SK-N-SH (cell line): ENCODE results near the gene ATR. TPM values are rescaled to one million over a fixed set of nuclear protein-coding genes. Genes with fewer than 3 reads are reported as not detected.
"Not testable (repeated sequence)": the region's sequence is repeated elsewhere in the genome, so short reads cannot be mapped to it uniquely, and the experiment has no call there.

Experiments
- CTCF ChIA-PET: fragments of 300-600, 350-600 bp; formaldehyde crosslinking; extraction: SDS; loops from one replicate; lab custom pipeline; 2021; lab: Yijun Ruan, JAX
- POLR2A ChIA-PET: fragments of 350-600 bp; sonication (Branson Sonifier 250); formaldehyde crosslinking; extraction: SDS; loops from one replicate; lab custom pipeline; 2020; ENCODE audit warnings: antibody characterized with exemption, inconsistent platforms; lab: Yijun Ruan, JAX
- DNase-seq: peaks from one replicate; pipeline ENCODE4 v3.0.0; 2012
- H2AFZ ChIP-seq: fragments of 200-600 bp; sonication (generic); 2 replicates; pipeline ENCODE4 v1.8.1; 2016; ENCODE audit warnings: antibody characterized with exemption, mild to moderate bottlenecking, low read depth
- H3F3A ChIP-seq: fragments of 200-600 bp; sonication (generic); replicated peaks from 2 replicates; pipeline ENCODE3; 2016; ENCODE audit warnings: antibody characterized with exemption, mild to moderate bottlenecking; ENCODE audit not compliant: insufficient read depth
- H3K27ac ChIP-seq, 2 experiments: fragments of 200-500 bp in 1 of 2; fragments of 200-600 bp in 1 of 2; sonication (Bioruptor generic) in 1 of 2; sonication (generic), shearing (Covaris generic) in 1 of 2; 2 replicates each; pipeline versions ENCODE4 v1.5.1 to v1.6.1; 2014 to 2016; ENCODE audit warnings: low read depth in 2 of 2, inconsistent platforms in 1 of 2, low read length in 1 of 2, mild to moderate bottlenecking in 1 of 2, mixed read lengths in 1 of 2
- H3K27me3 ChIP-seq: fragments of 200-600 bp; sonication (generic), shearing (Covaris generic); 2 replicates; pipeline ENCODE4 v1.6.1; 2016; ENCODE audit warnings: mixed run types; ENCODE audit not compliant: insufficient read depth
- H3K36me3 ChIP-seq, 2 experiments: fragments of 200-500 bp in 1 of 2; fragments of 200-600 bp in 1 of 2; sonication (Bioruptor generic) in 1 of 2; sonication (generic) in 1 of 2; replicated peaks in 1 of 2; 2 replicates each; pipeline versions ENCODE3 to v1.5.1; 2014 to 2016; ENCODE audit warnings: low read length in 1 of 2, mild to moderate bottlenecking in 1 of 2; ENCODE audit not compliant: insufficient read depth in 2 of 2, control insufficient read depth in 1 of 2
- H3K4me1 ChIP-seq, 2 experiments: fragments of 200-500 bp in 1 of 2; fragments of 200-600 bp in 1 of 2; sonication (Bioruptor generic) in 1 of 2; sonication (generic), shearing (Covaris generic) in 1 of 2; 2 replicates each; pipeline versions ENCODE4 v1.5.1 to v1.6.1; 2014 to 2016; ENCODE audit warnings: low read depth in 1 of 2, low read length in 1 of 2, mixed run types in 1 of 2; ENCODE audit not compliant: insufficient read depth in 2 of 2, control insufficient read depth in 1 of 2
- H3K4me2 ChIP-seq: fragments of 200-600 bp; sonication (generic), shearing (Covaris generic); 2 replicates; pipeline ENCODE4 v1.6.1; 2017; ENCODE audit warnings: mixed run types
- H3K4me3 ChIP-seq, 2 experiments: fragments of 200-500 bp in 1 of 2; fragments of 200-600 bp in 1 of 2; sonication (Bioruptor generic) in 1 of 2; sonication (generic), shearing (Covaris generic) in 1 of 2; 2 replicates each; pipeline versions ENCODE4 v1.5.1 to v1.8.1; 2014 to 2016; ENCODE audit warnings: low read depth in 2 of 2, inconsistent platforms in 1 of 2, low read length in 1 of 2, mild to moderate bottlenecking in 1 of 2, mixed read lengths in 1 of 2, moderate library complexity in 1 of 2
- H3K79me2 ChIP-seq: fragments of 200-600 bp; sonication (generic); 2 replicates; pipeline ENCODE4 v1.8.1; 2017; ENCODE audit warnings: mild to moderate bottlenecking; ENCODE audit not compliant: insufficient read depth
- H3K9ac ChIP-seq: fragments of 200-600 bp; sonication (generic); 2 replicates; pipeline ENCODE4 v1.6.1; 2017; ENCODE audit warnings: mixed run types
- H3K9me2 ChIP-seq: fragments of 200-600 bp; sonication (generic); 2 replicates; pipeline ENCODE4 v1.6.1; 2017; ENCODE audit warnings: mixed run types
- H3K9me3 ChIP-seq: fragments of 200-600 bp; sonication (generic); 2 replicates; pipeline ENCODE4 v1.6.1; 2017; ENCODE audit warnings: mixed run types, mild to moderate bottlenecking, moderate library complexity
- H4K20me1 ChIP-seq: fragments of 200-600 bp; sonication (generic); 2 replicates; pipeline ENCODE4 v1.6.1; 2017; ENCODE audit warnings: mild to moderate bottlenecking, mixed run types; ENCODE audit not compliant: insufficient read depth
- CHD2 ChIP-seq: fragments of 150-350 bp; IDR thresholded peaks from 2 replicates; pipeline ENCODE4 v1.6.1; 2018; ENCODE audit warnings: low read length; ENCODE audit not compliant: partially characterized antibody
- ELF1 ChIP-seq: IDR thresholded peaks from 2 replicates; pipeline ENCODE4 v1.4.0; 2012
- FOSL2 ChIP-seq: IDR thresholded peaks from 2 replicates; pipeline ENCODE4 v1.4.0; 2012; ENCODE audit warnings: low read depth, mild to moderate bottlenecking, moderate library complexity, borderline replicate concordance
- GABPA ChIP-seq: IDR thresholded peaks from 2 replicates; pipeline ENCODE4 v1.4.0; 2012; ENCODE audit warnings: low read depth, mild to moderate bottlenecking
- GATA2 ChIP-seq: sonication (generic); formaldehyde crosslinking; IDR thresholded peaks from 2 replicates; pipeline ENCODE4 v1.5.0; 2020; ENCODE audit warnings: mild to moderate bottlenecking, missing genetic modification reagents
- JUND ChIP-seq: IDR thresholded peaks from 2 replicates; pipeline ENCODE4 v1.4.0; 2012
- RCOR1 ChIP-seq: fragments of 150-350 bp; IDR thresholded peaks from 2 replicates; pipeline ENCODE4 v1.6.1; 2017; ENCODE audit warnings: antibody characterized with exemption, low read length
- RXRA ChIP-seq: IDR thresholded peaks from 2 replicates; pipeline ENCODE4 v1.4.0; 2012; ENCODE audit warnings: low read depth, mild to moderate bottlenecking, borderline replicate concordance
- WGBS: methylation state at CpG from one replicate; pipeline ENCODE4 v1.1.6; 2017; ENCODE audit warnings: low lambda C conversion rate; 5-methylcytosine and 5-hydroxymethylcytosine counted together
- polyA plus RNA-seq, 3 experiments: library from polyadenylated mRNA; depleted of rRNA; stranded (reverse); fragments of >200 nt; gene quantifications; 2 replicates each; pipeline ENCODE4 v1.2.3, GENCODE V29; 2012
- TF ChIP-seq, protein P1 (sequence below): IDR thresholded peaks from 2 replicates; pipeline ENCODE4 v1.4.0; 2012; ENCODE audit warnings: low read depth
- TF ChIP-seq, protein P2 (sequence below): IDR thresholded peaks from 2 replicates; pipeline ENCODE4 v1.4.0; 2012; ENCODE audit warnings: low read depth, borderline replicate concordance

ATR gene
- polyA plus RNA-seq, 1 of the 3 experiments (the other 2 are of a cell fraction): 7.3 TPM

DNA sequence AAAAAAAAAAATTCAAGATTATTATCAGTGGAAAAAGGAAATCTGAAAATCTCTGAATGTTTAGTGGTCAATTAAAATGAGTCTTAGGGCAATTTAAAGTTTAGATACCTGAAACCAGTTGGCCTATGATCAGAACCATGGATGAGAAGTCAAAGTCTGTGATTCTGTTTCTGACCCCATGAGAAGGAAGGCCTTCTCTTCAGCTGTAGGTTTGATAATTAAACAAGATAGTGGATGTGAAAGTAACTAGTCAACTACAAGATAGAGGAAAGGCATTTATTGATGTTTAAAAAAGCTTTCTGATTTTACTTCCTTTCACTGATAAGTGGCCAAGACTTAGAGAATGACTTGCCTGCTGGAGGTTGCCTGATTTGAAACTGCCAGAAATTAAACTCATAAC lies 26.4 kb upstream of the ATR start:
- Histone ChIP-seq H3K4me3 (no peak overlapping the region), H3K27me3 (no peaks in the 10 kb centered on the region), H3K36me3 (no peaks in the 10 kb centered on the region), H2AFZ (no peak overlapping the region), H3K9ac (no peak overlapping the region), H4K20me1 (no peaks in the 10 kb centered on the region), H3K79me2 (no peaks in the 10 kb centered on the region), H3K4me1 (no peaks in the 10 kb centered on the region), H3K9me2 (no peaks in the 10 kb centered on the region), H3K9me3 (no peaks in the 10 kb centered on the region), H3F3A (no peaks in the 10 kb centered on the region), H3K27ac (no peak overlapping the region), H3K4me2 (no peak overlapping the region)
- CTCF ChIA-PET: interaction anchor here (1.0 kb wide), 1 partner anchor 9 kb away, joined by 3 read pairs; no protein-coding TSS in a partner anchor
- POLR2A ChIA-PET: no interaction called here
- DNase-seq: no peak
- TF ChIP-seq RCOR1 (no peak), GABPA (no peak), GATA2 (CRISPR knock-in tag) (no peak), ELF1 (no peak), RXRA (no peak)
- TF ChIP-seq, protein P1, sequence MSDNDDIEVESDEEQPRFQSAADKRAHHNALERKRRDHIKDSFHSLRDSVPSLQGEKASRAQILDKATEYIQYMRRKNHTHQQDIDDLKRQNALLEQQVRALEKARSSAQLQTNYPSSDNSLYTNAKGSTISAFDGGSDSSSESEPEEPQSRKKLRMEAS: no peak

DNA sequence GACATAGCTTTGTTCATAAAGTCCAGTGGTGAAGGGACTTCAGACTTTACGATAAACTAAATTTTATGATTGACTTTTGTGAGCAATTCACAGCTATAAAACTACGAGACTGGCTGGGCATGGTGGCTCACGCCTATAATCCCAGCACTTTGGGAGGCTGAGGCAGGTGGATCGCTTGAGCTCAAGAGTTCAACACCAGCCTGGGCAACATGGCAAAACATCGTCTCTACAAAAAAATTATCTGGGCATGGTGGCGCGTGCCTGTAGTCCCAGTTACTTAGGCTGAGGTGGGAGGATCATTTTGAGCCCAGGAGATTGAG lies 24.8 kb upstream of the ATR start:
- CTCF ChIA-PET: interaction anchor here (0.7 to 2.9 kb wide), 3 partner anchors 11 to 16 kb away, joined by 3 to 9 read pairs (median 4); no protein-coding TSS in a partner anchor
- H3F3A ChIP-seq, POLR2A ChIA-PET: not testable (repeated sequence)

DNA sequence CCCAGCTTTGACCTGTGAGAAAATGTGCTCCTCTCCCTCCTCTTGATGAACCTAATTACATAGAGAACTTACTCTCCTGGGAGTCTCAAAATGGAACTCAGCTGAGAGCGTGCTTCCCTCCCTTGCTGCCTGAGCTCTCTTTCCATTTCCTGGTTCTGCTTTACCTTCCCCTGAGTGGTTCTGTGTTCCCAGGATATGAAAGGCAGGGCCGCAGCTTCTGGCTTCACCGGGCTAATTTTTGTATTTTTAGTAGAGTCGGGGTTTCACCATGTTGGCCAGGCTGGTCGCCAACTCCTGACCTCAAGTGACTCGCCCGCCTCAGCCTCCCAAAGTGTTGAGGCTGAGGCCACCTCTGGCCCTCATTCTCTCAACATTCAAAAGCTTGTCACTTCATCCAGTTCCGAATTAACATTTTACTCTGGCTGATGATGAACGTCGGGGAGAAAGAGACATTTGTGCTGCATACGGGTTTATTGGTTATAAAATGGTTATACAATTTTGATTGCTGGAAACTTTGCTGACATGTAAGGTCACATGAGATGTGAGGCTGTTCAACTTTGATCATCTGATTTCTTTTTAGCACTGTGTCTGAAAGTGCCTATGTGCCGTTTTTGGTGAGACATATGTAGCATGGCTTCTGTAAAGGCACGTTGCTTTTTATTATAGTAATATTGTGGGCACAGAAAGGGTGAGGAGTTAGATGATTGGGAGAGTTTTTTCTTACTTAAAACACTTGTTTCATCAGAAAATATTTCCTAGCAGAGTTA lies 24.3 kb upstream of the ATR start:
- POLR2A ChIA-PET: no interaction called here
- CTCF ChIA-PET: interaction anchor here (0.7 to 2.9 kb wide), 5 partner anchors 11 to 380 kb away, joined by 3 to 9 read pairs (median 3); no protein-coding TSS in a partner anchor
- 94% methylated on average over 13 of the region's 13 CpGs for WGBS

More for the DNA sequence above, 24.8 kb upstream of the ATR start:
- not testable (repeated sequence) for DNase-seq, H3K9me2 ChIP-seq, H3K4me3 ChIP-seq, H3K9me3 ChIP-seq, H2AFZ ChIP-seq, H3K4me2 ChIP-seq, H3K36me3 ChIP-seq, H4K20me1 ChIP-seq, H3K79me2 ChIP-seq, H3K9ac ChIP-seq, H3K4me1 ChIP-seq, H3K27ac ChIP-seq, H3K27me3 ChIP-seq
- WGBS: 96% methylated on average over 7 of the region's 7 CpGs

More for the DNA sequence above, 24.3 kb upstream of the ATR start:
- no peaks in the 10 kb centered on the region for H3K36me3 ChIP-seq
- H3K4me1 ChIP-seq: peaks cover 0 to under 1% of the 10 kb centered on the region in 2 experiments; a peak in 1 of 4 replicates
- H3K79me2 ChIP-seq: no peaks in the 10 kb centered on the region
- H3K4me2 ChIP-seq: no peak overlapping the region
- H3F3A ChIP-seq: no peaks in the 10 kb centered on the region
- no peaks in the 10 kb centered on the region for H3K9me3 ChIP-seq
- H4K20me1 ChIP-seq: no peaks in the 10 kb centered on the region
- no peak overlapping the region for H3K4me3 ChIP-seq
- TF ChIP-seq, protein P2, sequence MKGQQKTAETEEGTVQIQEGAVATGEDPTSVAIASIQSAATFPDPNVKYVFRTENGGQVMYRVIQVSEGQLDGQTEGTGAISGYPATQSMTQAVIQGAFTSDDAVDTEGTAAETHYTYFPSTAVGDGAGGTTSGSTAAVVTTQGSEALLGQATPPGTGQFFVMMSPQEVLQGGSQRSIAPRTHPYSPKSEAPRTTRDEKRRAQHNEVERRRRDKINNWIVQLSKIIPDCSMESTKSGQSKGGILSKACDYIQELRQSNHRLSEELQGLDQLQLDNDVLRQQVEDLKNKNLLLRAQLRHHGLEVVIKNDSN: no peak
- no peak for TF ChIP-seq CHD2
- TF ChIP-seq JUND: no peak
- no peak for TF ChIP-seq FOSL2
- no peaks in the 10 kb centered on the region for H3K9me2 ChIP-seq
- H2AFZ ChIP-seq: no peak overlapping the region
- H3K9ac ChIP-seq: no peak overlapping the region
- no peak overlapping the region for H3K27ac ChIP-seq
- no peaks in the 10 kb centered on the region for H3K27me3 ChIP-seq
- DNase-seq: no peak
